Sigmoid colon (tissue), 7 donors: Measurements from ENCODE around the gene CDH22. TPM values are rescaled to one million over a fixed set of nuclear protein-coding genes. Genes with fewer than 3 reads are reported as not detected.

ENCODE experiments used
- DNase-seq: peaks from one replicate; pipeline ENCODE4 v3.0.0-alpha.2; 2019
- H3K27ac ChIP-seq, 4 donors: fragments of 200-600 bp; sonication (generic); one replicate each; pipeline ENCODE4 v1.5.1; 2016 to 2019; ENCODE audit warnings: mild to moderate bottlenecking in 1 of 4
- H3K27me3 ChIP-seq, 3 donors: fragments of 200-600 bp; sonication (generic); one replicate each; pipeline ENCODE4 v1.5.1; 2019; ENCODE audit warnings: mild to moderate bottlenecking in 1 of 3
- H3K36me3 ChIP-seq, 4 donors: fragments of 200-600 bp; sonication (generic); one replicate each; pipeline ENCODE4 v1.5.1; 2016 to 2019
- H3K4me1 ChIP-seq, 4 donors: fragments of 200-600 bp; sonication (generic); one replicate each; pipeline ENCODE4 v1.5.1; 2017 to 2019
- H3K4me3 ChIP-seq, 4 donors: fragments of 200-600 bp; sonication (generic); one replicate each; pipeline ENCODE4 v1.5.1; 2017 to 2019; ENCODE audit warnings: mild to moderate bottlenecking in 2 of 4, moderate library complexity in 1 of 4
- H3K9me3 ChIP-seq, 4 donors: fragments of 200-600 bp in 3 of 4; sonication (generic) in 3 of 4; one replicate each; pipeline versions ENCODE4 v1.5.1 to v1.6.1; 2013 to 2019
- CTCF ChIP-seq, 4 experiments: fragments of 450-650 bp in 3 of 4; fragments of 200-600 bp in 1 of 4; IDR thresholded peaks; one replicate each; pipeline ENCODE4 v1.5.1; 2016 to 2019; ENCODE audit warnings: antibody characterized with exemption in 4 of 4, mild to moderate bottlenecking in 3 of 4, moderate library complexity in 2 of 4
- EP300 ChIP-seq, 4 donors: sonication (generic); formaldehyde crosslinking; IDR thresholded peaks; one replicate each; pipeline ENCODE4 v1.6.1; 2017; ENCODE audit warnings: antibody characterized with exemption in 4 of 4
- POLR2A ChIP-seq, 2 donors: fragments of 450-650 bp; IDR thresholded peaks; one replicate each; pipeline ENCODE4 v1.6.1; 2016; ENCODE audit warnings: antibody characterized with exemption in 2 of 2, mild to moderate bottlenecking in 2 of 2, moderate library complexity in 2 of 2
- POLR2AphosphoS5 ChIP-seq, 4 donors: sonication (generic); formaldehyde crosslinking; IDR thresholded peaks; one replicate each; pipeline ENCODE4 v1.6.1; 2017; ENCODE audit warnings: antibody characterized with exemption in 4 of 4
- WGBS, 2 donors: extraction: QIAGEN DNeasy Blood & Tissue Kit; methylation state at CpG; one replicate each; pipeline ENCODE4 v1.1.7; 2013; 5-methylcytosine and 5-hydroxymethylcytosine counted together
- intact Hi-C: fragments of 100-400 bp; cut with DNase I; formaldehyde crosslinking; loops from one replicate; pipeline ENCODE4 v1.15.1; 2023
- polyA plus RNA-seq, 3 donors: library from polyadenylated mRNA; stranded (reverse); fragments of 200-250 nt; gene quantifications; one replicate each; pipeline ENCODE4 v1.2.3, GENCODE V29; 2013
- total RNA-seq, 4 donors: library from RNA; depleted of rRNA; stranded (reverse); fragments of >200 nt; gene quantifications; one replicate each; pipeline ENCODE4 v1.1.0, GENCODE V29; 2016
- donor health status: healthy with polysubstance abuse.
- donor health status: Bipolar disorder and iron deficiency.
- donor health status: healthy.

CDH22 gene
- total and polyA plus RNA-seq, 7 donors = 0.06 to 0.55 (median 0.41) TPM; not detected in 4

GRCh38 chr20:46191168-46191540, 117.1 kb downstream of the CDH22 start:
- TF ChIP-seq EP300 (IDR thresholded peaks at IDR 0.05) = no peak
- TF ChIP-seq POLR2AphosphoS5 (IDR thresholded peaks at IDR 0.05) = no peak
- TF ChIP-seq POLR2A (IDR thresholded peaks at IDR 0.05) = no peak
- no peak for TF ChIP-seq CTCF (IDR thresholded peaks at IDR 0.05)
- intact Hi-C loops = no loop called here
- no peak overlapping the region for H3K4me3 ChIP-seq
- no peaks in the 10 kb centered on the region for H3K9me3 ChIP-seq
- no peaks in the 10 kb centered on the region for H3K4me1 ChIP-seq
- peaks cover 4 to 47% (median 4%) of the 10 kb centered on the region in 3 donors for H3K27me3 ChIP-seq
- no peak for DNase-seq
- WGBS, 2 donors = 66 to 78% methylated on average over 4 of the region's 4 CpGs
- H3K36me3 ChIP-seq = no peaks in the 10 kb centered on the region
- H3K27ac ChIP-seq = no peak overlapping the region

GRCh38 chr20:46190478-46191167, 117.7 kb downstream of the CDH22 start:
- peaks cover 0 to 43% (median 0%) of the 10 kb centered on the region in 3 donors for H3K27me3 ChIP-seq

GRCh38 chr20:46188866-46189541, 119.3 kb downstream of the CDH22 start:
- Histone ChIP-seq H3K4me3 (no peak overlapping the region), H3K4me1 (no peaks in the 10 kb centered on the region), H3K27me3 (peaks cover 0 to 30% (median 0%) of the 10 kb centered on the region in 3 donors), H3K36me3 (no peaks in the 10 kb centered on the region), H3K27ac (no peak overlapping the region), H3K9me3 (no peaks in the 10 kb centered on the region)
- intact Hi-C loops = no loop called here
- 29 to 39% methylated on average over 18 of the region's 18 CpGs for WGBS, 2 donors
- TF ChIP-seq EP300 (IDR thresholded peaks at IDR 0.05) (no peak), POLR2A (IDR thresholded peaks at IDR 0.05) (no peak), POLR2AphosphoS5 (IDR thresholded peaks at IDR 0.05) (no peak), CTCF (IDR thresholded peaks at IDR 0.05) (no peak)
- no peak for DNase-seq

More at GRCh38 chr20:46190478-46191167, 117.7 kb downstream of the CDH22 start:
- Histone ChIP-seq H3K4me3 (no peak overlapping the region), H3K4me1 (no peaks in the 10 kb centered on the region), H3K27ac (no peak overlapping the region), H3K36me3 (no peaks in the 10 kb centered on the region), H3K9me3 (no peaks in the 10 kb centered on the region)
- WGBS, 2 donors = 60 to 75% methylated on average over 9 of the region's 9 CpGs
- no peak for DNase-seq
- no peak for TF ChIP-seq CTCF (IDR thresholded peaks at IDR 0.05)
- no peak for TF ChIP-seq POLR2AphosphoS5 (IDR thresholded peaks at IDR 0.05)
- TF ChIP-seq EP300 (IDR thresholded peaks at IDR 0.05) = no peak
- no peak for TF ChIP-seq POLR2A (IDR thresholded peaks at IDR 0.05)
- intact Hi-C loops = no loop called here

- H3K27ac ChIP-seq = no peak overlapping the region
- peaks cover 0 to 44% (median 9%) of the 10 kb centered on the region in 3 donors for H3K27me3 ChIP-seq
- intact Hi-C loops = no loop called here
- H3K9me3 ChIP-seq = no peaks in the 10 kb centered on the region
- TF ChIP-seq POLR2A (IDR thresholded peaks at IDR 0.05) = no peak
- no peak for TF ChIP-seq POLR2AphosphoS5 (IDR thresholded peaks at IDR 0.05)
- TF ChIP-seq EP300 (IDR thresholded peaks at IDR 0.05) = no peak
- no peak for TF ChIP-seq CTCF (IDR thresholded peaks at IDR 0.05)
- no peaks in the 10 kb centered on the region for H3K36me3 ChIP-seq
- DNase-seq = no peak
- H3K4me1 ChIP-seq = no peaks in the 10 kb centered on the region
- 67 to 82% methylated on average over 5 of the region's 5 CpGs for WGBS, 2 donors
- no peak overlapping the region for H3K4me3 ChIP-seq
These were observed 122.1 kb downstream of the CDH22 start for GRCh38 chr20:46186210-46186609.
